GF-D8 (cell line): ENCODE data around the gene USF1.
"Not testable (repeated sequence)": the region's sequence is repeated elsewhere in the genome, so short reads cannot be mapped to it uniquely, and the experiment has no call there.

Experiments
- DNase-seq: peaks from one replicate; lab custom pipeline; 2025; lab: John Stamatoyannopoulos, UW

USF1 gene

DNA sequence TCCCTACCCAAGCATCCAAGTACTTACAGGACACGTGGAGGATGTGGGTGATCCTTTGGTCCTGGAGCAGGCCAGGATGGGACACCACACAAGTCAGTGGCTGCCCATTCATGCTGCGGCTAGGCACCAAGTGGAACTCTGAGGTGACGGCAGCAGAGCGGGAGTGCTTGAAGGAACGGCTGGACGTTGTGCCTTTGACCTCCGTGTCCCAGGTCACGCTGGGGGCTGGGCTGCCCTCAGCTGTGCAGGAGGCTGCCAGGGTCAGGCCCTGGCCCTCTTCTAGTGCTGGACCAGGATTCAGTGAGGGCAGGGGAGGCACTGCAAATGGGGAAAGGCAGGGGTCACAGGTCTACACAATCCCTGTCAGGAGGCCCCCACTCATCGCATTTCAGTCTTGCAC, 31.6 kb upstream of the USF1 start:
- no peak for DNase-seq

DNA sequence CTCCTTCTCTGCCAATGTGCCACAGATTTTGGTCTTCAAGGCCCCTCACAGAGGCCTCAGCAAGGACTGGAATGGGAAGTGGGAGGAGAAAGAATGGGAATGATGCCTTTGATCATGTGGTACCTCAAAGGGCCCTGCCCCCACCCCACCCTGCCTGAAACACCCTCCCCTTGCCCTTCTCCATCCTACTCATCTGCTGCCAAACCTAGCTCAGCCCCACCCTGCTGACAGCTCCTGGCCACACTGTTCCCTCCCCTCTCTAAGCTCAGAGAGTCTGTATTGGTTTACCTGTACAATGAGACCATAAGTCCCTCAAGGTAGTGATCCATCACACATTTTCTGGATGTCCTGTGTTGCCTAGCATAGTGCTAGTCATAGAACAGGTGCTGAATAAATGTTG, 30.6 kb upstream of the USF1 start:
- no peak for DNase-seq

DNA sequence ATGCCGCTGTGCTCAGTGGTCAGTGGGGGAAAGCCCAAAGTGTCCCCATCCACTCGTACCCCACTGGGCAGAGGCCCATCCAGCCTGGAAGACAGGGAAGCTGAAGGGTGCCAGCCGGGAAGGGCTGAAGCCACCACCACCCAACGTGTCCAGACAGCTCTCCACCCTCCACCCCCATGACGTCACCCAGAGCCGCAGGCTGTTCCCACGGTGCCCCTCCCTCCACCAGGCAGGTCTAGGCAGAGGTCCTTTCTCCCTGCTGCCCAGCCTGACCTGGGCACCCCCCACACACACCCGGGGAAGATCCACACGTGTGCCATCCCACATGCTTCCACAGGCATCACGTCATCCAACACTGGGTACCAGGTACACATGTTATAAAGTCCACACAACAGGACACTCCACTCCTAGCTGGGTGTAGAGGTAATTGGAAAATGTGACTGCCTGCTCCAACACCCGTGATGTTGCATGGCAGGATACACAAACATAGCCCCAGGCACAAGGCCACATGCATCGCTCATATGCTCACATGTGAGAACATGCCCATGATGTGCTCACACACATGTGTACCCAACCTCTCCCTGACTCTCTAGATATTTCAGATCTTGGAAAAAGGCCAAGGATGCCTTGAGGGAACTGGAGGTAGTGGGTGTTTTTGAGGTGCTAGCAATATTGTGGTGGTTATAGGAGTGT, 29.0 kb upstream of the USF1 start:
- no peak for DNase-seq

DNA sequence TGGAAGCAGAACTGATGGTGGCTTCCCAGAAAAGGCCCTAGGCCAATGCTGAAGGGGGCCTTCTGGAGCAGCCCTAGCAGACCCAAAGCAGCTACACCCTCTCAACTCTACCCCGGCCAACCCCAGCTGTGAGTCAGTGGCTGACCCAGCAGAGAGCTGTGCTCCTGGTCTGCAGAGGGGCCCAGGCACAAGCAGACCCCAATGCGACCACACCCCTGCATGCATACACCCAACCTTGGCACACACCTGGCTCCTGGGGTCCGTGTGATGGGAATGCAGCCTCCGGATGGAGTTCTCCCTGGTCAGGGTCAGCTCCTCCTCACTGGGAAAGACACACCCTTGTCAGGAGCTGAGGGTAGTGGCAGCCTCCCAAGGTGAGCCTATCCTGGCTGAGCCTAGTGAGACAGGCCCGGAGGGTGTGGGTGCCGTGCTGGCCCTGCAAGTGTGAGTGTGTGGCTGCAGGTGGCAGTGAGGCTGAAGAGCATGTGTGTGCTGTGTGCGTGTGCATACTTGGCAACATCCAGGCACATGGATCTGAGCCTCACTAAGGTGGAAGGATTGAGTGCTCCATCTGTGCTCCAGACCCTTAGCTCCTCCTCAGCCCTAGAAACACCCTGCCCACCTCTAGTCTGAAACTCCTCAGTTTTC, 27.8 kb upstream of the USF1 start:
- DNase-seq, result no peak

DNA sequence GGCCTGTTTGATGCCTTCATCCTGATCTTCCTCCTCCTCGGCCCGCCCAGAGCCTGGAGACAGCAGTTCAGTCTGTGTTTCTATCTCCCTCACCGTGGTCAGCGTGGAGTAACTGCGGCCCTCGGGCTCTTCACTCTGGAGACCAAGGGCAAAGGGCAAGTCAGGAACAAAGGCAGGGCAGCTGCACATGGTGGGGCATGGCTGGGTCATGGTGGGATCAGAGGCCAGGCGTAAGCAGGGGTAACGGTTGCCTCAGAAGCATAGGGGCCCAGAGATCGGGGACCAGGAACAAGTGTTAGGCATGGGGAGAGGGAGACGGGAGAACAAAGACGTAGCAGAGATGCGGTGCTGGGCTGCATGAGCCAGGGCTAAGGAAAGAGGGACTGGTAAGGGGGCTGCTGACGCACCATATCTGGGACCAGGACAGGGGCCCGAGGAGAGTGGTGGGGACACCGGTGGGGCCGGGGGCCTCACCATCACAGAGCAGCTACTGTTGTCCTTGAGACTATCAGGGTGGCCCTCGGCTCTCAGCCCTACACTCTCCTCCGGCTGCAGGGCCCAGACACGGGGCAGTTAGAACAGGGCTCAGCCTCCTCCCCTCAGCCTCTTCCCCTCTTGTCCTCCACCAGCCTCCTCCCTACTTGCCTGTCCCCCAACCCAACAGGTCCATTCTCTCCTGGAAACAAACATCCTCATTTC, 27.1 kb upstream of the USF1 start:
- no peak for DNase-seq

DNA sequence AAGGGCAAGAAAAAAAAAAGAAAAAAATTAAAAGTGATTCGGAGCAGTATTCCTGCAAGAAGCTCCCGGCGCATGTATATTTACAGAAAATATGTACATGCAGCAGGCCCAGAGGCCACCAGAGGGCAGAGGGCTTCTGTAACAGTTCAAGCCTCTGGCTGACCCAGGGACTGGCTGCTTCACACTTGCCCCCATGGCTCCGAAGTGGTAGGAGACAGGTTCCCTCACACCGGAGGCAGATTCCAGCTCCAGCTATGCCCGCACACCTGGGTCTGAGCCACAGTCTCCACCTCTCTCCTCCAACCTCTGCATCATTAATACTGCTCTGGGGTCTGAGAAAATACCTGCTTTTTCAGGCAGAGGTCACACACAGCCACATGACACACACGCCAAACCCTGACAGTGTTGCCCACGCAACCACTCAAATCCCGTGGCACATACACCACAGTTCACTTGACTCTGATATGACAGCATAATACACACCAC, 26.2 kb upstream of the USF1 start:
- DNase-seq, result peak; percentile 27

DNA sequence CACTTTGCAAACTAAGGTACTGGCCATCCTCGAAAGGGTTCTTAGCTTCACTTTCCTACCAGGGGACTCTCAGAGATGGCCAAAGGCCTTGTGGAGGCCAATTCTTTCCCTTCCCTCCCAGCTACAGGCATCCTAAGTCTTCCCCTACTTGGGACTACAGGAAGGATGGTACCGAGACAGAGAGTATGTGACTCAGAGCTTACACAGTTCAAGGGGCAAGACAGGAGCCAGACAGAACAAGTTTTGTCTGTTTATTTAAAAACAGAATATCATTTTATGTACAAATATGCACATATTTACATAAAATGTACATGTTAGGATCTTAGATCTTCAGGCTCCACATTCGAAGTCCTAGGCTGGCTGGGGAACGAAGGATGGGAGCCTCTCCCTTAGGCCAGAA, 25.0 kb upstream of the USF1 start:
- no peak for DNase-seq

DNA sequence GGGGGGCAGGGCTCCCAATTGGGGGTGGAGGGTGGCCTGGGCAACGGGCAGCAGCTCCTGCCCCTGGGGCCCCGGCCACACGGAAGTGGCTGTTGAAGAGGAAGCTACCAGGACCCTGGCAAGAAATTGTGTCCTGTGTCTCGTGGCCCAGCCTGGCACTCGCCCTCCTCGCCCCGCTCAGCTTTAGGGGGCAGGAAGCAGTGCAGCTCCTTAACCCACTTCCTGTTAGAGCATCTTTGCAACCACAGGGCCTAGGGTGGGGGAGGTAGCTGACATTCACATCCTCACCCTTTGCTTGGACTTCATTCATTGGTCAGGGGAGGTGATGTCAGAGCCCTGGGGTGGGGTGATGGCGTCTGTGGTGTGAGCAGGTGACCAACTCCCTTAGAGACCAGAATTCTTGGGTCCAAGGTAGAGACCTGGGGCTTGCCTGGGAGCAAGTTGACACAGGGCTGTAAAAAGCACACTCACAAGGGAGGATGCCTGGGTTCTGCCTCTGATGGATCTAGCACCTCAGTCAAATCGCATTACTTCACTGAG, 24.0 kb upstream of the USF1 start, which contains the start of gene ARHGAP30:
Gene ARHGAP30 (minus strand): TSS at position 161 of the 540 bp plus-strand sequence. CDS start 267 bp downstream, outside the sequence.
- DNase-seq, result peak; percentile 92

DNA sequence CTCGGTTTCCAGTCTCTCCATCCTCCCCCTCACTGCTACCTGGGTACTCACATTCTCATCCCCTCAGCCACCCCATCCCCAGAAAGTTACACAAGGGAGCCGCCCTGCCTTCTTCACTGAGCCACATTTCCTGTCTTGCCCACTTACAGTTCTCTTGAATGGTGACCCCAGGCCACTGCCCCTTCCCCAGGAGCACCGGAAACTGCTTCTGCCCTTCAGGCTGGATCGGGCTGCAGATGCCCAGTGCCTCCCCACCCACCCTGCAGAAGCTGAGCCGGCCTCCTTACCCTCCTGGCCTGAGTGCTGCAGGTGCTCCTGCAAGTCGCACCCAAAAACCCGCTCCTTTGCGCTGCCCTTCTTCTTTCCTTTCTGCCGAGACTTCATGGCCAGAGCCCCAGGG, 23.5 kb upstream of the USF1 start:
- no peak for DNase-seq

DNA sequence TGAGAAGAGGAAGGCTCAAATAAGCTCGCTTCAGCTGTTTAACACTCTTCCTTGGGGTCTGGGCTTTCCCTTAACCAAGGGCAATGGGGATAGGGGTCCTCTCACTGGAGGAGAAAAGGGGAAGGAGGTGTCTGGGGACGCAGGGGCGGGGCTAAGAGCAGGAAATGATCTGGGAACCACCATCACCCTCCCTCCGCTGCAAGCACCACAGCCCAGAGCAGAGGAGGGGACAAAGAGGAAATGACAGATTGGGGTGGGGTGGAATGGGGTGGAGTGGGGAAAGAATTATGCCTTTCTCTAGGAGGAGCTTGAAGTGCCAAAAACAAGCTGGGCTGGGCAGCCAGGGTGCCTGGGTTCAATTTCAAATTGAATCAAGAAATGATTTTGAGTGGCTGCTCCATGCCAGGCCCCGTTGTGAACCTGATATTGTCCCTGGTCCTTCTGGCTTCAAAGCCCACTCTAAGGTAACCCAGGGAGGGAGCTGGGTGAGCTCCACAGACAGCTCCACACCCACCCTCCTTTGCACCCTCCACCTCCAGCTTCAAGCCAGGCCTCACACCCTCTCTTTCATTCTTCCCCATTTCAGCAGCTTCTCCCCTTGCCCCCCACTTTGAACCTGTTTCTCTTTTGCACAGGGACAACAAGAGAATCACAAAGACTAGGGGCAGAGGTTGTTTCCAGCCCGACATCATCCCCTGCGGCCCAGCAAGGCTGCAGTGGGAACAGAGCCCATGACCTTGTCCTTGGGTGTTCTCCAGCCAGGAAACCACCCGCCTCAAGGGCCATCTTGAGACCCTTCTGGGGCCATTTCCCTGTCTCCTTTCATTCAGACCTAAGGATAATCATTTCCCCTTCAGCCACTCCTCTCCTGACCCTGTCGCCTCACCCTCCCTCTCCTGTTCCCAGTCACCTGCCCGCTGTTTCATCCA, 22.8 kb upstream of the USF1 start:
- DNase-seq, result peak; percentile 89

DNA sequence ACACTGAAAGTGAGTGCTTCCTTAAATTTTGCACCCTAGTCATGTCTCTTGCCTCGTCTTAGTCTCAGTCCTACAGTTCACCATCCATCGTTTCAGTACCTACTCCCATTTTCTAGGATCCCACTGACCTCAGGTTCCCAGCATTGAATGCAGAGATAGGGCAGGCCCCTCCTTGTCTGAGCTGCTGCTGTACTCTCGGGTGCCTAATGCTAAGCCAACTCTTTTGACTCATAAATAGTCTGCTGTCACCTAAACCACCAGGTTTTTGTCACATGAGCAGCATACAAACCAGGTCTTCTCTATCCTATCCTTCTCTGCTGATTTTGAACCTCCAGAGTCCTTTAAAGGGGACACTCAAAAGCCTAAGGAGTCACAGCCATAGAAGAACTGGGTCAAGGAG, 20.9 kb upstream of the USF1 start:
- DNase-seq, result no peak

DNA sequence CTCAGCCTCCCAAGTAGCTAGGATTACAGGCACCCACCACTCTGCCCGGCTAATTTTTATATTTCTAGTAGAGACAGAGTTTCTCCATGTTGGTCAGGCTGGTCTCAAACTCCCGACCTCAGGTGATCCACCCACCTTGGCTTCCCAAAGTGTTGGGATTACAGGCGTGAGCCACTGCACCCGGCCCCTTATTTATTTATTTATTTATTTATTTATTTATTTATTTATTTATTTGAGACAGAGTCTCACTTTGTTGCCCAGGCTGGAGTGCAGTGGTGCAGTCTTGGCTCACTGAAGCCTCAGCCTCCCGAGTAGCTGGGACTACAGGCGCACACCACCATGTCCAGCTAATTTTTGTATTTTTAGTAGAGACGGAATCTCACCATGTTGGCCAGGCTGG, 19.9 kb upstream of the USF1 start:
- not testable (repeated sequence) for DNase-seq

DNA sequence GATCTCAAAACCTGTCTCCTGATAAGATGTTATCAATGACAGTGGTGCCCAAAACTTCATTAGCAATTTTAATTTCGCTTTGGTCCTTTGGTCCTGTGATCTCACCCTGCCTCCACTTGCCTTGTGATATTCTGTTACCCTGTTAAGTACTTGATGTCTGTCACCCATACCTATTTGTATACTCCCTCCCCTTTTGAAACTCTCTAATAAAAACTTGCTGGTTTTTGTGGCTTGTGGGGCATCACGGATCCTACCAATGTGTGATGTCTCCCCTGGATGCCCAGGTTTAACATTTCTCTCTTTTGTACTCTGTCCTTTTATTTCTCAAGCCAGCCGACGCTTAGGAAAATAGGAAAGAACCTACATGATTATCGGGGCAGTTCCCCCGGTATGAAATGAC, 18.2 kb upstream of the USF1 start:
- DNase-seq, result not testable (repeated sequence)

DNA sequence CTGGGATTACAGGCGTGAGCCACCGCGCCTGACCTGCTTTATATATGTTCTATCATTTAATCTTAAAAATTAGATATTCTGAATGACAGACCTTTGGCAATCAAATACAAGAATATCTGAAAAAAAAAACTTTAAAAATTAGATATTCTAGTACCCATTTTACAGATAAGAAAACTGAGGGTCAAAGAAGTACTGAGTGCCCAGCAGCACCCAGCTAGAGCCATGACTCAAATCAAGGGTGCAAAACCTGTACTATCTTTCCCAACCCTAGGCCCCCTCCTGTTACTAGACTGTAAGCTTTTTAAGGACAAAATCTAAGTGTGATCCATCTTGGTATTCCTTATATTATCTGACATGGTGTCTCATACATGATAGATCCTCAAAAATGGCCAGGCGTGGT, 15.6 kb upstream of the USF1 start:
- no peak for DNase-seq

DNA sequence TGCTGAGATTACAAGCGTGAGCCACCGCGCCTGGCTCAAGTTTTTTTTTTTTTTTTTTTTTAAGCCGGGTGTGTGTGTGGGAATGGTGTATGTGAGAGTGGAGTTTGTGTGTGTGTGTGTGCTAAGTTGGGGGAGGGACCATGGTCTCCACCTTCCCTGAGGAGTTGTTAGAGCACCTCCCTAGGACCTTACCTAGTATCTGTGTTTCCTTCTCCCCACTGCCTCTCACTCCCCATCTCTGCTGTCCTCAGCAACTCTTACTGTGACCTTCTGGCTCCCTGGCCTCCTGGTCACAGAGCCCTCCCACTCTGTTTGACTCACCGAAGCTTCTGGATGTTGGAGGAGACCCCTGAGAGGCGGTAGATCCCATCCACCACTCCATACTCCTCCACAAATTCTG, 13.5 kb upstream of the USF1 start:
- DNase-seq, result no peak

DNA sequence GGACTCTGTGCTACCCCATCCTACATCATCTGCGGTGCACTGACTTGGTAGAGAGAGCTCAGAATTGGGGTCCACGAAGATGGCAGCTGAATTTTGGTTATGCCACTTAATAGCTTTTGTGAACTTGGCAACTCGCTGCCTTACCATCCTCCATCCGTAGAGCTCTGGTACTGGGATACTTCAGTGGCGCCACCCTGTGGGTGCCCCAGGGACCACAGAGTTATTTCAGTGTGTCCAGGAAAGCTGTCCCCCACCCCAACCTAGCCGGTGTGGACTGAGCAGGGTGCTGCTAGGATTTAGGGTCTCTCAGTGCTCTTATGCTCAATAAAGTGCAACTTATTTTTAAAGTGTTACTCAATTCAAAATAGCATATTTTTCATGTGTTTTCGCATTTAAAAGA, 9.0 kb upstream of the USF1 start:
- no peak for DNase-seq

DNA sequence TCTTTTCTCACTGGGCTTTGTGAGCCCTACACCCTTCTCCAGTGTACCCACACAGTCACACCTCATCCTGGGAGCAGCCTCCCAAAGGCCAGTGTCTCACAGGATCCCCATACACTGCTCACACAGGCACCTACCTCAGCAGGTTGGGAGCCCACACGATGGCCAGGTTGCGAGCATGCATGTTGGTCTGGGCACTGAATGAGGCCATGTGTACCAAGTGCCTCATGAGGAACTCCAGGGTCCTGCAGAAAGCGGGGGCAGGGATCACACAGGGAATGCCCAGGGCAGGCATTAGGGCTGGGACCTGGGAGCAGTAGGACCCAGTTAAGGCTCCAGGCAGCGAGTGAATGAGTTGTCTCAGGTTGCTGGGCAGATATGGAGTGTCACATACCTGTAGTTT, 8.5 kb upstream of the USF1 start:
- no peak for DNase-seq

DNA sequence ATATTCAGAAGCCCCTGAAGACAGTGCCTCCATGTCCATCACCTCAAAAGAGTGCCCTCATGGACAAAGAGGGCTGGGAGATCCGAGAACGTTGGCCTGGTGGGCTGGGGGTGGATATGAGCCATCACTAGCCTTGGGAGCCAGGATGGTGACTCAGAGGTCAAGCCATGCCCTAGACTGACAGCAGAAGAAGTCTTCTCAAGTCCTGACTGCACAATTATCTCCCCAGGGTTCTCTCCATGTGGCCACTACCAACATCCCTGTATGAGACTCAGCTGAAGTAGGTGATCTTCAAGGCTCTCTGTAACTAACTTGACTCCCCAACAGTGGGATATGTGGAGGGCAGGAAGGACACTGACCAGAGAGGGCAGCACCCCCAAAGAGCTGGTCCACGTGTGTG, 7.1 kb upstream of the USF1 start:
- DNase-seq, result no peak

DNA sequence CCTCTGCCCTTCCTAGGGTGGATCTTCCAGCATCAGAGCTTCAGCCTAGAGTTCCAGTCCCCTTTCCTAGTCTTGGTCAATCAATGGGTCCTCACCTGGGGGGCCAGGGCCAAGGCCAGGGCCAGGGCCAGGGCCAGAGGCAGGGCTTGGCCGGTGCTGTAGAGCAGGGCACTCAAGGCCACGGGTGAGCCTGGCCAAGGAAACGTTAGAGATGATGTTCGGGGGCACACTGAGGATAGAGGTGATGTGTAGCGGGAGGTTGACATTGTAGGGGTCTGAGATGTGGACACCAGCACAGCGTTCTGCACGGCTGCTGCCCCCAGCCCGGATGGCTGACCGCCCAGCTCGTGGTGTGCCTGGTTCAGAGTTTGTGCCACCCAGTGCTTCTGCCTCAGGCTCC, 5.4 kb upstream of the USF1 start:
- no peak for DNase-seq

DNA sequence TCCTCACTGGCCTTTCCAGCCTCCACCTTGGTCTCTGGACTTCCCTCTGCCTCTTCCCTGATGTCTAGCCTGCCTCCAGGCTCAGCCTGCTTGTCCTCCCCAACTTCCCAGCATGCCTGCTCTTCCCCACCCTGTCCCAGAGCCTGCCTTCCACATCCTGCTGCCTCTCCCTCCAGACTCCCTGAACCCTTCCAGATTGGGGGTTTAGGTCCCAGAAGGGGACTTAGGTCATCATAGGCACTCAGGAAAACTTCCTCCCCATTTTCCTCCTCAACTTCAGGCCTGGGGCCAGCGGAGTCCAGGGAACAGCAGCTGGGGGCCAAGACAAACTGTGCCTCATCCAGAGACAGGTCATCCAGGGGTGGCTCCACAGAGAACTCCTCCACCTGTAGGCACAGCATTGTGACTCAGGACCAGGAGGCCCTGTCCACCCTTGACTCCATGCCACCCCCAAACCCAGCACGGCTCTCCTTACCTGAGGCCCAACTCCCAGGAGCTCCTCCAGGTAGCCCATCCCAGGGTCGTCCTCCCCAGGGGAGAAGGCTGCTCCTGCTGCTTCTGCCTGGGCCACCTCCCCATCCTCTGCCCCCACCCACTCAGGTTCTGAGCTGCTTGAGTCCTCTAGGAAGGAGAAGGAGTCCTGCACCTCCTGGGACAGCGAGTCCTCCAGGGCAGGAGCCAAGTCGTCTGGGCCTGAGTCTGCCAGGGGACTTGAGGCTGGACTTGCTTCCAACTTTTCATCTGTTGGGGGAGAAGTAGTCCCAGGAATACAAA, 3.4 kb upstream of the USF1 start:
- DNase-seq, result no peak
